ENCODE measurements around the gene EID1.
"Not testable (repeated sequence)": the region's sequence is repeated elsewhere in the genome, so short reads cannot be mapped to it uniquely, and the experiment has no call there.

The EID1 gene

GRCh38 chr15:48869966-48870365 lies 8.0 kb upstream of the EID1 start:
- DNase-seq = no peak

GRCh38 chr15:48871542-48871941 lies 6.4 kb upstream of the EID1 start:
- no peak for DNase-seq

DNA sequence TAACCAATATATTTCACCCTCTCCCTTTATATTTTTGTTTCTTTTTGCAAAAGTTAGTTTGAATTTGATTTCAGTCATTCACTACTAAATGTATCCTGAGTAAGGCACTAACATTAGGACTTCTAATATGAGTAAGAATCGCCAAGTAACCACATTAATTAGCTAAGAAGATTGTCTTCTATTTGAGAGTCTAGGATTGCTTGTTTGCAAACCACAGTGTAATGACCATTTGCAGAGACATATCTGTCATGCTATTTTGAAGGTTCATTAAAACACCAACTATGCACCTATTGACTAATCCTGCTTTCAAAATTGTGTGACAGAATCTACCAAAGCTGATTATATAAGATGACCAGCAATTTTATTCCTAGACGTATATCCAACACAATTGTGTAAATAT lies 5.3 kb upstream of the EID1 start:
- DNase-seq = no peak

- no peak for DNase-seq
These were observed 2.5 kb upstream of the EID1 start for GRCh38 chr15:48875241-48875960.

DNA sequence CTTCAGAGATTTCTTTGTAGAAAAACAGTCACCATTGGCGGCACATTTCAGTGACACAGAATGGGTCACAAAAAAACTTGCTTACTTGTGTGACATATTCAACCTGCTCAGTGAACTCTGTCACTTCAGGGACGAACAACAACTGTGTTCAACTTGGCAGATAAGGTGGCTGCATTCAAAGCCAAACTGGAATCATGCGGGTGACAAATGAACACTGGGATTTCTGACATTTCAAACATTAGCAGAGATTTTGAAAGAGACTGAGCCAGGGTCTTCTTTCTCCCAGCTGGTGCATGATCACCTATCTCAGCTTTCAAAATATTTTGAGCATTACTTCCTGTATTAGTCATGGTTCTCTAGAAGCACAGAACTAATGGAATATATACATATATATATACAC lies 1.9 kb upstream of the EID1 start:
- DNase-seq = no peak

DNA sequence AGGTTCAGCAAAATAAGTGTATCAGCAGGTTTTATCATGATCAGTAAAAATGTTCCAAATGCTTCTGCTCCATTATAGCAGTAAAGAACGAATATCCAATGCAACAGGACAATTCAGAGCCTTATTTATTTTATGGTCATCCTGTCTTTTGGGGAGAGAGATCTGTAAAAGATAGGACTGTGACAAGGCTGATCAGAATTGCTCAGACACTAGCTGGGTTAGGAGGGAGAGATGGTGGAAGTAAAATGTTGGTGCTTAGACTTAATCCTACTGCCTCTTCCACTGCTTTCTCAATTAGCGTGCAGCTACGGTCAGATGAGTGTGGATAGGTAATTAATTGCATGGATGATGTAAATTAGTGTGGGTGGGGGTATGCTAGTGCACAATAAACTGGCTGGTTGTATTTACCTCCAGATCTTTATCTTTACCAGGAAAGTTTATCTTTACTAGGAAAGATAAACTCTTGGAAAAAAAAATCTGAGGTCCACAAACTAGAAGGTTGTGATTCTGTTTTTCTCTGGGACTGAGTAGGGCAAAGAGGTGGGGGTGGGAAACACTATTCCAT lies 2.2 kb downstream of the EID1 start:
- DNase-seq = no peak

DNA sequence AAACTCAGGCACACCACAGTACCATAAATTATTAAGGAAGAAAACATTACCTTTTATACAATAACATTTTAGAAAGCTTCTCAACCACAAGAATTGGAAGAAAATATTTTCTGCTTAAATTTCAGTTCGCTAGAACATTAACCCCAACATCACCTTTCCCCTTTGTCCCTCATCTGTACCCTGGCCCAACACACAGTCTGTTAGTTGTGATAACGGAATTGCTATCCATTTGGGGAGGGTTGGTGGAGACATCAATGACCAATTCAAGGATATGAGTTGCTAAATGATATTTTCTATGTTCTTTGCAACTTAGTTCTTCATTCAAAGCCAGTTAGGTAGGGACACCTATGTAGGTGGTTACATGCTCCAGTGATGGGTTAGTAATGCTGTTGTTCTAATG lies 5.8 kb downstream of the EID1 start:
- DNase-seq = no peak

- DNase-seq = no peak
These were observed 9.2 kb downstream of the EID1 start for GRCh38 chr15:48887144-48887543.

DNA sequence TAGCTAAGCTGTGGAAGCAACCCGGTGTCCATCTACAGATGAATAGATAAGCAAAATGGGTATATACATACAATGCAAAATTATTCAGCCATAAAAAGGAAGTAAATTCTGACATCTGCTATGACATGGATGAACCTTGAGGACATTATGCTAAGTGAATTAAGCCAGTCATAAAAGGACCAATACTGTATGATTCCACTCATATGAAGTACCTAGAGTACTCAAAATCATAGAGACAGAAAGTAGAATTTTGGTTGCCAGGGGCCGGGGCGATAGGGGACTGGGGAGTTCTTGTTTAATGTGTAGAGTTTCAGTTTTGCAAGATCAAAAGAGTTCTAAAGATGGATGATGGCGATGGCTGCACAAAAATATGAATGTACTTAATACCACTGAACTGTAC lies 10.3 kb downstream of the EID1 start:
- no peak for DNase-seq

GRCh38 chr15:48888836-48889235 lies 10.9 kb downstream of the EID1 start:
- no peak for DNase-seq

DNA sequence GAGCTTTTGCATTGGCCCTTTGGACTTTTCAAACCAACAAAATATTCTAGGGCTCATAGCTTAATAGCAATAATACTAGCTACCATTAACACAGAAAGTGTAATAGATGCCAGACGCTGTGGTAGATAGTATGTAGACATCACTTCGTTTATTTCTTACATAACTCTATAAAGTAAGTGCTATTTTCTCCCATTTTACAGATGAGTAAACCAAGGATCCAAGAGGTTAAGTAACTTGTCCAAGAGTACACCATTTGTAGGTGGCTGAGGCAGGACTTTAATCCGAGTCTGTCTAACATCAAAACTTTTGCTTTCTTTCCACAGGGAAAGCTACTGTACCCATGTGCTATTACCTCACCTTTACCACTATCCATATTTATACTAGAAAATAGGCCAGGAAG lies 12.0 kb downstream of the EID1 start:
- DNase-seq = no peak

GRCh38 chr15:48890375-48890972 lies 12.5 kb downstream of the EID1 start:
- DNase-seq = no peak

DNA sequence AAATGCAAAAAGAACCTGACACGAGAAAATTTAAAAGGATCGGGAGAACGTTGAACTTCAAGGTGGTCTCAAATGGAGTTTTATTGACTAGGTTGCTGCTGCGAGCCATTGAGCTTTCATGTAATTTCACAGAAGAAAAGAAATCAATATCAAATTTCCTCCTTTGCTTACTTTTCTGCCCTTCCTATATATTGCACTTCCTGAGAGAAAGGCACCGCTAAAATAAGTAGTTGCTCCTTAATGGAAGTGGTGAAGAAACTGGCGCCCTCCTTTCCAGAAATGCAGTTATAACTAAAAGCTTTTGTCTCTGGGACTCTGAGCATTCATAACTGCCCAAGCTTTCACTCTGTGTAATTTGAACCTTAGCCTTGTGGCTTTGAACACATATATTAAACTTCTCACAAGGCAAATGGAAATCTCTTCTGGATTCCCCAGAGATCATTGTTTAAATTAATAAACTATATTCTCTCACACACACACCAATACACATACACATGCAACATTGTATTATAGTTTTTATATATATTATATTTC lies 13.4 kb downstream of the EID1 start:
- no peak for DNase-seq

- no peak for DNase-seq
These were observed 15.4 kb downstream of the EID1 start for GRCh38 chr15:48893311-48893710.

DNA sequence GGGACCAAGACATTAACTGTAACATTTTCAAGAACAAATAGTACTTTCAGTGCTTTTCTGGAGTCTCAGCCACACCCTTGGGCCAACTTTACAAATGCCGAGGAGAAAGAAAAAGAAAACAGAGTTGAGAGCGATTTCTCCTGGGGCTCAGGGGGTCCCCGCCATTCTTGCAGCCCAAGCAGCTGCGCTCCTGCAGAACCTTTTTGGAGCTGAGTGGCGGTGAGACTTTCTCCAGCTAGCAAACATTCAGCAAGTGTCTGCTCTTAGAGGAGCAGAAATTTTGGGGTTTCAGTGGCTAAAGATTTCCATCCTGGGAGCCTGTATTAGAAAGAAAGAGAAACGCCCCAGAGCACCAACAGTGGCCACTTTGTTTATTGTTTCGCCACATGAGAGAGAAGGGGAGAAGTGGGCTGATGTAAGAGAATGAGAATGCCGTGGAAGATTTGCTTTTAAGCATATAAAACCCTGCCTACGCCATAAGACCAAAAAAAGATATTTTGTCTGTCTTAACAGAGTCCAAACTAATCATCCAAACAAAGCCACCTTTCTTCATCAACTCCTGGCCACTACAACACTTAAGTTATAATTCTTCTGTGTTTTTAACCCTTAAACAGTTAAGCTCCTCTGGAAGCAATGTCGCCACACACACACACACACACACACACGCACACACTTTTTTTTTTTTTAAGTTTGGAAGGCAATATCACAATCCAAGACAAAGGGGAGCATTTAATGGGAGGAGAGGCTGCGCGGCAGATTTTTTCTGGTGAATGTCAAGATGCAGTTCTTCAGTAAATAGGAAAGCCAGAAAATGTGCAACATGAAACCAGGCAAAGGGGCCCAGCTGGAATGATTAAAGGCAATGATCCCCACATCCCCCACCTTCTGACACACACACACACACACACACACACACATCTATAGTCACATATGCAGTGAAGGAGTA lies 19.2 kb downstream of the EID1 start:
- no peak for DNase-seq

DNA sequence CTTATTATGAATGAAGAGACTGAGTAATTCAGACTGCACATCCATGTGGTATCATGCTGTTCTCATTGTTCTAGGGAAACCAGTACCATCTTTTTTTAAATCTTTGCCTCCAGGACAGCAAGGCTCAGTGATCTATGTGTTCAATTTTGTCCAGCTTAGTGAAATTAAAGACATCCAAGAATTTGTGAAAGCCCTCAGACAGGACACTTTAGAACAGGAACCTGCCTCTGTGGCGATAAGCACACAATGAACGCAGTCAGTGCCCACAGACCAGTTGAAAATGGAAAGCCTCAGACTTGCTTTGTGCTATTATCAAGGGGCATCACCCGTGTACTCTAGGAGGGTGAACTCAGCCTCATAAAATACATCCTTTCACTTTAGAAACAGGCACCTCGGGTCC lies 20.1 kb downstream of the EID1 start:
- no peak for DNase-seq

- DNase-seq = no peak
These were observed 20.5 kb downstream of the EID1 start for GRCh38 chr15:48898446-48898845.

GRCh38 chr15:48899793-48900192 lies 21.9 kb downstream of the EID1 start:
- DNase-seq = no peak

GRCh38 chr15:48904758-48905157 lies 26.8 kb downstream of the EID1 start:
- DNase-seq = no peak

DNA sequence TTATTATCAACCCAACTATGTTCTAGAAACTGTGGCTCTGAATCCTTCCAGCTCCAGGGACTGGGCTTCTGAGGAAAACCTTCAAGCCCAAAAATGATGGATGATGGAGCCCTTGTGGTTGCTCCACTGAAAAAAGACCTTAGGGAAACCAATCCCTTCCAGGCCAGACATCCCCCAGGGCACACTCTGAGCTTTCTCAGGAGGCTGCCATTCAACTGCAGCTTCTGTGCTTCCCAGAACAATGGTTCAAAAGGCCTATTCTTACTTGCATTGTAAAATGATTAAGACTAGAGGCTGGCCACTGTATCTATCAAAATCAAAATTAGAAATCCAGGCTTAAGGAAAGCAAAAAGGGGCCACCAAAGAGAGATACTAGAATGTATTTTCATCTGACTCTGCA lies 27.3 kb downstream of the EID1 start:
- DNase-seq = no peak

DNA sequence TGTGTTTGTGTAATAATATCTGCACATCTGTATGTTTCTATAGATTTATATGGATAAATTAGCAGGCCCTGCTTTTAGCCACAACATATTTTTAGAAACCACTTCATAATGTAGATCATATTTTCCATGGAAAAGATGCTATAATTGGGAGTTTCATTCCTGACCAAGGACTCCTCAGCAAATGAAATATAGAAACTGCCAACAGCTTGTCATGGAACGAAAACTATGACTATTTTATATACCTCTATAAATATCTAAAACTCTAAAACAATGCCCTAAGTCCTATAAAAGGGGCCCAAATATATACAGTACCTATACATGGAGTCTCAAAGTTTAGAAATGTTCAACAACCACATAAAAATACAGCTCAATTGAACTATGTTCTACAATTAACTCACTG lies 27.9 kb downstream of the EID1 start:
- DNase-seq = no peak

GRCh38 chr15:48909313-48909712 lies 31.4 kb downstream of the EID1 start:
- DNase-seq = not testable (repeated sequence)

GRCh38 chr15:48910554-48910953 lies 32.6 kb downstream of the EID1 start:
- not testable (repeated sequence) for DNase-seq

Measured in NCI-H1105 (cell line).